ENCODE results near the gene KIAA1586.
"Not testable (repeated sequence)": the region's sequence is repeated elsewhere in the genome, so short reads cannot be mapped to it uniquely, and the experiment has no call there.

Gene KIAA1586

DNA sequence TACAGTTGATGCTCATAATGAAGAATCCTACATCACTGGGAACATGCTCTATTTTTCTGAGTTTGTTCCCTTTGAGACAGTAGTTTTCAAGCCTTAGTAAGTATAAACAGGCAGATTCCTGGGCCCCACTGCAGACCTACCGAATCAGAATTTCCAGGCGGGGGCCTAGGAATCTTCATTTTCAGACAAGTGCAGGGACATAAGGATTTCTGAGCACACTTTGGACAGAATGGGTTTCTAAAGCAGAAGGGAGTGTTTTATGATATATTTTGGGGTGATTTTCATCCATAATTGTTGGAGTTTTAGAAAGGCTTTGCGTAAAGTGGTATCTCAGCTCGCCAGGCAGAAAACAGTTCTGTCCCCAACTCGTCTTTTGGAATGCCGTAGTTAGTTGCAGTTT is 1.4 kb downstream of the KIAA1586 start:
- not testable (repeated sequence) for DNase-seq (ENCODE audit: low spot score)

- DNase-seq (ENCODE audit: low spot score), result no peak
Measured at GRCh38 chr6:57048577-57048976, 2.1 kb downstream of the KIAA1586 start.

GRCh38 chr6:57063847-57064246 is 17.4 kb downstream of the KIAA1586 start:
- DNase-seq (ENCODE audit: low spot score), result no peak

DNA sequence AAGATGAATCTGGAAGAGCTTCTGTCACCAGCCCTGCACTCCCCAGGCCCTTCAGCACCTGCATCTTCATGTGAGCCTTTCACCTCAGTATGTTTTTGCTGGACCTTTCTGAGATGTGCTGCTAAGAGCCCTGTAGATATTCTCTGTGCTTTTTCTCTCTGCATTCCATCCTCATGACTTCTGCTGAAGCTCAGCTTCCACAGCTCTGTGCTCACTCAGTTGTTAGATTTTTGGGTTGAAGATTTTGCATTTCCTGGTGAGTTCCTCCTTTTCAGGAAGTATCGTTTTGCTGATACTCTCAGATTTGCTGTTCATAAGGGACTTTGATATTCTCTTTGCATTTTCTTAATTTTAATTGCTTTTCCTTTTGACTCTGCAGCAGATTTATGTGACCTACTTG is 18.3 kb downstream of the KIAA1586 start:
- DNase-seq (ENCODE audit: low spot score), result no peak

GRCh38 chr6:57068061-57068460 is 21.6 kb downstream of the KIAA1586 start:
- no peak for DNase-seq (ENCODE audit: low spot score)

- DNase-seq (ENCODE audit: low spot score), result no peak
Measured at GRCh38 chr6:57069228-57069627, 22.7 kb downstream of the KIAA1586 start.

DNA sequence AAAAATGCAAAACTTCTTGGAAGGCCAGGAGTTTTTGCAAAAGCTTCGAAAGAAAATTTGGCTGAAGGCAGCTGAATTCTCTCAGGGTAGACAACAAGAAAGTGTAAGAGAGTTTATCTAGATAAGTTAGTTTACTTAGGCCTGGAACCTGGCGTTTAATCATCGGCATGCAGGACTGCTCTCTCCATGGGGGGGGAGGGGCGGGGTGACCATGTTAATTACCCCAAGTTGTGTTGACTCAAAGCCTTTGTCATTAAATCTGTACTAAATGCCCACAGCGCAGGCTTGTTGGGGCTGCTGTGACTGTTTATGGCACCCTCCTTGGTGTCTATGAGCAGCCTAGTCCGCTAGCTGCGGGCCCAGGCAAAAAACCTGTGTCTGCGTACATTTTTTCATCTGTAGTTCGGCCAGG is 23.4 kb downstream of the KIAA1586 start:
- DNase-seq (ENCODE audit: low spot score), result no peak

GRCh38 chr6:57072108-57072507 is 25.6 kb downstream of the KIAA1586 start:
- no peak for DNase-seq (ENCODE audit: low spot score)

DNA sequence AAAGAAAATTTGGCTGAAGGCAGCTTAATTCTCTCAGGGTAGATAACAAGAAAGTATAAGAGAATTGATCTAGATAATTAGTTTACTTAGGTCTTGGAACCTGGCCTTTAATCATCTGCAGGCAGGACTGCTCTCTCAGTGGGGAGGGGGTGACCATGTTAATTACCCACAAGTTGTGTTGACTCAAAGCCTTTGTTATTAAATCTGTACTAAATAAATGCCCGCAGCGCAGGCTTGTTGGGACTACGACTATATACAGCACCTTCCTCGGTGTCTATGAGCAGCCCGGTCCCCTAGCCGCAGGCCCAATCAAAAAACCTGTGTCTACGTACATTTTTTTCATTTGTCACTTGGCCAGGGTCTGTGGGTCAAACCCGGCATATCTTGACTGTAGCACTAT is 27.9 kb downstream of the KIAA1586 start:
- DNase-seq (ENCODE audit: low spot score), result no peak

DNA sequence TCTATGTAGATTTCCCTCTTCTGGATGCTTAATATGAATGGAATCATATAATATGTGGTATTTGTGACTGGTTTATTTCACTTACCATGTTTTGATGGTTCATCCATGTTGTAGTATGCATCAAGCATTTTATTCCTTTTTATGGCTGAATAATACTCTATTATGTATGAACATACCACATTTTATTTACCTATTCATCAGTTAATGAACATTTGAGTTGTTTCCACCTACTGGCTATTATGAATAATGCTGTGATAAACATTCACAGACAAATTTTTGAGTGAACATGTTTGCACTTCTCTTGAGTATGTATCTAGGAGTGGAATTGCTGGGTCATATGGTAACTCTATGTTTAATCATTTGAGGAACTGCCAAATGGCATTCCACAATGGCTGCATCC is 28.6 kb downstream of the KIAA1586 start:
- DNase-seq (ENCODE audit: low spot score), result no peak

GRCh38 chr6:57078531-57079207 is 32.2 kb downstream of the KIAA1586 start:
- DNase-seq (ENCODE audit: low spot score), result no peak

- no peak for DNase-seq (ENCODE audit: low spot score)
Measured at GRCh38 chr6:57085471-57085870, 39.0 kb downstream of the KIAA1586 start.

GRCh38 chr6:57086843-57087242 is 40.4 kb downstream of the KIAA1586 start:
- no peak for DNase-seq (ENCODE audit: low spot score)

DNA sequence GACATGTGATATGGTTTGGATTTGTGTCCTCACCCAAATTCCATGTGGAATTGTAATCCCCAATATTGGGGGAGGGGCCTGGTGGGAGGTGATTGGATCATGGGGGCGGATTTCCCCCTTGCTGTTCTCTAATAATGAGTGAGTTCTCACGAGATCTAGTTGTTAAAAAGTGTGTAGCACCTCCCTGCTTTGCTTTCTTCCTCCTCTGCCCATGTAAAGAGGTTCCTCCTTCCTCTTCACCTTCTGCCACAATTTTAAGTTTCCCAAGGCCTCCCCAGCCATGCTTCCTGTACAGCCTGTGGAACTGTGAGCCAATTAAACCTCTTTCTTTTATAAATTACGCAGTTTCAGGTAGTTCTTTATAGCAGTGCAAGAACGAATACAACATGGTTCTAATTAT is 41.4 kb downstream of the KIAA1586 start:
- no peak for DNase-seq (ENCODE audit: low spot score)

- no peak for DNase-seq (ENCODE audit: low spot score)
Measured at GRCh38 chr6:57089265-57089664, 42.8 kb downstream of the KIAA1586 start.

- peak; percentile 70 for DNase-seq (ENCODE audit: low spot score)
Measured at GRCh38 chr6:57089687-57090457, 43.4 kb downstream of the KIAA1586 start, which contains the start of gene ZNF451. Gene ZNF451, plus strand, starts transcription at chr6:57090188. Its CDS starts 66 bp downstream, at chr6:57090254.

DNA sequence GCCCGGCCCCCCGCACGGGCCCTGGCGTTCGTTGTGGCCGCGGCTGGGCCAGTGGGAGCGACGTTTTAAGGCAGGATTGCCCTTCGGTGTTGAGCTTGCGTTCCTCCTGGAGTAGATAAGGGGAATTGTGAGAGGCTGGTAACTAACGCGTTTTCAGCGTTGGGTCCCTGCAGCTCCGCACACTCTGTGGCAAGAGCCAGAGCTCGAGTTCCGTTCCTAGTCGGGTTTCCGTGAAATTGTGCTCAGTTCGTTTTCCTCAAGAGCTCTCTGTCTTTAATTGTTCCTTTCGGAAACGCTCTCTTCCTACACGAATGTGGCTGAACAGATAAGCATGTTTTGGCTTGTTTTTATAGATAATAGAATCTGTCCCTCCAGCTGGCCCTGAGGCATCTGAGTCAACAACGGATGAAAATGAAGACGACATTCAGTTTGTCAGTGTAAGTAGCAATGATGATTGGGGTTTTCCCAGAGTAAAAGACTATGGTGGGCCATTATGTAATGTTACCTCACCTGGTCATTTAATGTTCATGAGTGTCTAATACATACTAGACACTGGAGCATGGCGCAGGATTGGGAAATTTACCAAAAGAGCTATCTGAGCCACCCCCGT is 44.1 kb downstream of the KIAA1586 start:
- not testable (repeated sequence) for DNase-seq (ENCODE audit: low spot score)

DNA sequence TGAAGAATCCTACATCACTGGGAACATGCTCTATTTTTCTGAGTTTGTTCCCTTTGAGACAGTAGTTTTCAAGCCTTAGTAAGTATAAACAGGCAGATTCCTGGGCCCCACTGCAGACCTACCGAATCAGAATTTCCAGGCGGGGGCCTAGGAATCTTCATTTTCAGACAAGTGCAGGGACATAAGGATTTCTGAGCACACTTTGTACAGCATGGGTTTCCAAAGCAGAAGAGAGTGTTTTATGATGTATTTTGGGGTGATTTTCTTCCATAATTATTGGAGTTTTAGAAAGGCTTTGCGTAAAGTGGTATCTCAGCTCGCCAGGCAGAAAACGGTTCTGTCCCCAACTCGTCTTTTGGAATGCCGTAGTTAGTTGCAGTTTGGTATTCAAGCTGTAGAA is 44.9 kb downstream of the KIAA1586 start:
- not testable (repeated sequence) for DNase-seq (ENCODE audit: low spot score)

DNA sequence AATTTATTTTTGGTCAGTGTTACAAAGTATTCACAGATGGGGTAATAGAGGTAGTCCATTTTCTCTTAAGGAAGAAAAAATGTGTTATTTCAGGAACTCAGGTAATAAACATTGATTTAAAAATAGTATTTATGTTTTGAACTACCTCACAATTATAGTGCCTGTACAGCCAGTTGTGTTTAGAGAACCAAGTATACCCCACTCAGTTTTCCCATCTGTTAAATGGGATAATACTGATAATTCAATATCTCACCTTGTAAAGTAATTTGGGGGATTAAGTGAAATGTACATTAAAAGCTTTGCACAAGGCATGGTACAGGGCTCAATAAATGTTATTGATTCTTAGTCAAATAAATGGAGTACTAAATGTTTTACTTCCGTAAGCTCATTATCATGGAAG is 48.2 kb downstream of the KIAA1586 start:
- DNase-seq (ENCODE audit: low spot score), result no peak

DNA sequence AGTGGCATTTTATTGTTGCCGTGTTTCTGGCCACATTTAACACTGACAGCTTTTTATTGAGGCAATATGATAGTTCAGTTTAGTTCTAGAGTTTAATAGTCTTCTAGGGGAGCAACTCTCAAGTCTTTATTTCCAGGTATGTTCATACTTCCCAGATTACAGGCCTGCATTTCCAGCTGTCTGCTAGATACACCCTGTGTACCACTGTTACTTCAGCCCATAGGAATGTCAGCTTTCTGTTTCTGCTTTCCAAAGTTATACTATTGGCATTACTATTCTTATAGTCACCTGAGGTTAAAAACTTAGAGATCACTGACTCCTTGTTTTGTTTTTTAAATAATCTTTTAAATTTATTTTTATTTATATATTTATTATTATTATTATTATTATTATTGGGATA is 51.1 kb downstream of the KIAA1586 start:
- DNase-seq (ENCODE audit: low spot score), result no peak

- DNase-seq (ENCODE audit: low spot score), result no peak
Measured at GRCh38 chr6:57102976-57103375, 56.5 kb downstream of the KIAA1586 start.

- no peak for DNase-seq (ENCODE audit: low spot score)
Measured at GRCh38 chr6:57104336-57104735, 57.8 kb downstream of the KIAA1586 start.
